HL-60 (cell line): ENCODE data around the gene HSPH1.

Experiments used
- DNase-seq, 2 experiments: peaks; one replicate each; pipeline ENCODE4 v3.0.0-alpha.2; 2010 to 2020; ENCODE audit warnings: low read depth in 1 of 2, low spot score in 1 of 2
- H3K27ac ChIP-seq: fragments of 250-450 bp; sonication (Bioruptor Pico); replicated peaks from 2 replicates; pipeline ENCODE4 v1.5.1; 2020; ENCODE audit warnings: mild to moderate bottlenecking, moderate library complexity
- H3K27me3 ChIP-seq: fragments of 250-450 bp; sonication (Bioruptor Pico); 2 replicates; pipeline ENCODE4 v1.5.1; 2021; ENCODE audit warnings: mild to moderate bottlenecking, moderate library complexity; ENCODE audit not compliant: insufficient read depth, poor library complexity, severe bottlenecking
- H3K4me3 ChIP-seq: replicated peaks from 2 replicates; pipeline ENCODE4 v1.5.1; 2011; ENCODE audit warnings: mild to moderate bottlenecking, control low read depth, low read length; ENCODE audit not compliant: insufficient read depth
- GABPA ChIP-seq: IDR thresholded peaks from 2 replicates; pipeline ENCODE4 v1.6.1; 2012; ENCODE audit warnings: low read depth
- POLR2AphosphoS5 ChIP-seq: IDR thresholded peaks from 2 replicates; pipeline ENCODE4 v1.6.1; 2012; ENCODE audit warnings: low read depth
- SPI1 ChIP-seq: IDR thresholded peaks from 2 replicates; pipeline ENCODE4 v1.6.1; 2012; ENCODE audit warnings: low read depth, mild to moderate bottlenecking, borderline replicate concordance
- TF ChIP-seq, protein P1 (sequence below): IDR thresholded peaks from 2 replicates; pipeline ENCODE4 v1.6.1; 2012; ENCODE audit warnings: low read depth; ENCODE audit not compliant: insufficient replicate concordance
- TF ChIP-seq, protein P2 (sequence below): IDR thresholded peaks from one replicate; pipeline ENCODE4 v1.5.1; 2011; ENCODE audit warnings: low read length, control low read depth, inconsistent platforms; ENCODE audit not compliant: insufficient read depth

Gene HSPH1

DNA sequence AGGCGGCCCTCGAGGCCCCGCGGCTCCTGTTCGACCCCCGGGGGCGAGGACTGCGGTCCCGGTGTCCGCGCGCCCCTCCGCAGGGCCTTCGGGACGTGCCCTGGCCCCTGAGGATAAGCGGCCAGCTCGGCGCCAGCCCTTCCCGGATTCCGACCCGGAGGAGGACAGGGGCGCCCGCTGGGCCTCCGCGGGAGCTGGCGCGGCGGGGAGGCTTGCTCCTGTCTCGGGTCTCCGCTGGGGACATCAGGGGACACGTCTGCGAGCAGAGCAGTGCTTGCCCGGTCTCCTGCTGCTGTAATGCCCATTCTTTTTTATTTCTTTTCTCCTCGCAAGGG lies 38.9 kb upstream of the HSPH1 start:
- Histone ChIP-seq H3K4me3 (peak overlapping the region; percentile 65), H3K27me3 (no peaks in the 10 kb centered on the region), H3K27ac (no peak overlapping the region)
- TF ChIP-seq, protein P1, sequence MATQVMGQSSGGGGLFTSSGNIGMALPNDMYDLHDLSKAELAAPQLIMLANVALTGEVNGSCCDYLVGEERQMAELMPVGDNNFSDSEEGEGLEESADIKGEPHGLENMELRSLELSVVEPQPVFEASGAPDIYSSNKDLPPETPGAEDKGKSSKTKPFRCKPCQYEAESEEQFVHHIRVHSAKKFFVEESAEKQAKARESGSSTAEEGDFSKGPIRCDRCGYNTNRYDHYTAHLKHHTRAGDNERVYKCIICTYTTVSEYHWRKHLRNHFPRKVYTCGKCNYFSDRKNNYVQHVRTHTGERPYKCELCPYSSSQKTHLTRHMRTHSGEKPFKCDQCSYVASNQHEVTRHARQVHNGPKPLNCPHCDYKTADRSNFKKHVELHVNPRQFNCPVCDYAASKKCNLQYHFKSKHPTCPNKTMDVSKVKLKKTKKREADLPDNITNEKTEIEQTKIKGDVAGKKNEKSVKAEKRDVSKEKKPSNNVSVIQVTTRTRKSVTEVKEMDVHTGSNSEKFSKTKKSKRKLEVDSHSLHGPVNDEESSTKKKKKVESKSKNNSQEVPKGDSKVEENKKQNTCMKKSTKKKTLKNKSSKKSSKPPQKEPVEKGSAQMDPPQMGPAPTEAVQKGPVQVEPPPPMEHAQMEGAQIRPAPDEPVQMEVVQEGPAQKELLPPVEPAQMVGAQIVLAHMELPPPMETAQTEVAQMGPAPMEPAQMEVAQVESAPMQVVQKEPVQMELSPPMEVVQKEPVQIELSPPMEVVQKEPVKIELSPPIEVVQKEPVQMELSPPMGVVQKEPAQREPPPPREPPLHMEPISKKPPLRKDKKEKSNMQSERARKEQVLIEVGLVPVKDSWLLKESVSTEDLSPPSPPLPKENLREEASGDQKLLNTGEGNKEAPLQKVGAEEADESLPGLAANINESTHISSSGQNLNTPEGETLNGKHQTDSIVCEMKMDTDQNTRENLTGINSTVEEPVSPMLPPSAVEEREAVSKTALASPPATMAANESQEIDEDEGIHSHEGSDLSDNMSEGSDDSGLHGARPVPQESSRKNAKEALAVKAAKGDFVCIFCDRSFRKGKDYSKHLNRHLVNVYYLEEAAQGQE = no peak
- TF ChIP-seq, protein P2, sequence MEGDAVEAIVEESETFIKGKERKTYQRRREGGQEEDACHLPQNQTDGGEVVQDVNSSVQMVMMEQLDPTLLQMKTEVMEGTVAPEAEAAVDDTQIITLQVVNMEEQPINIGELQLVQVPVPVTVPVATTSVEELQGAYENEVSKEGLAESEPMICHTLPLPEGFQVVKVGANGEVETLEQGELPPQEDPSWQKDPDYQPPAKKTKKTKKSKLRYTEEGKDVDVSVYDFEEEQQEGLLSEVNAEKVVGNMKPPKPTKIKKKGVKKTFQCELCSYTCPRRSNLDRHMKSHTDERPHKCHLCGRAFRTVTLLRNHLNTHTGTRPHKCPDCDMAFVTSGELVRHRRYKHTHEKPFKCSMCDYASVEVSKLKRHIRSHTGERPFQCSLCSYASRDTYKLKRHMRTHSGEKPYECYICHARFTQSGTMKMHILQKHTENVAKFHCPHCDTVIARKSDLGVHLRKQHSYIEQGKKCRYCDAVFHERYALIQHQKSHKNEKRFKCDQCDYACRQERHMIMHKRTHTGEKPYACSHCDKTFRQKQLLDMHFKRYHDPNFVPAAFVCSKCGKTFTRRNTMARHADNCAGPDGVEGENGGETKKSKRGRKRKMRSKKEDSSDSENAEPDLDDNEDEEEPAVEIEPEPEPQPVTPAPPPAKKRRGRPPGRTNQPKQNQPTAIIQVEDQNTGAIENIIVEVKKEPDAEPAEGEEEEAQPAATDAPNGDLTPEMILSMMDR = no peak
- TF ChIP-seq POLR2AphosphoS5 (no peak), GABPA (no peak), SPI1 (no peak)
- peak in 1 of 2 experiments; percentile 51 for DNase-seq

DNA sequence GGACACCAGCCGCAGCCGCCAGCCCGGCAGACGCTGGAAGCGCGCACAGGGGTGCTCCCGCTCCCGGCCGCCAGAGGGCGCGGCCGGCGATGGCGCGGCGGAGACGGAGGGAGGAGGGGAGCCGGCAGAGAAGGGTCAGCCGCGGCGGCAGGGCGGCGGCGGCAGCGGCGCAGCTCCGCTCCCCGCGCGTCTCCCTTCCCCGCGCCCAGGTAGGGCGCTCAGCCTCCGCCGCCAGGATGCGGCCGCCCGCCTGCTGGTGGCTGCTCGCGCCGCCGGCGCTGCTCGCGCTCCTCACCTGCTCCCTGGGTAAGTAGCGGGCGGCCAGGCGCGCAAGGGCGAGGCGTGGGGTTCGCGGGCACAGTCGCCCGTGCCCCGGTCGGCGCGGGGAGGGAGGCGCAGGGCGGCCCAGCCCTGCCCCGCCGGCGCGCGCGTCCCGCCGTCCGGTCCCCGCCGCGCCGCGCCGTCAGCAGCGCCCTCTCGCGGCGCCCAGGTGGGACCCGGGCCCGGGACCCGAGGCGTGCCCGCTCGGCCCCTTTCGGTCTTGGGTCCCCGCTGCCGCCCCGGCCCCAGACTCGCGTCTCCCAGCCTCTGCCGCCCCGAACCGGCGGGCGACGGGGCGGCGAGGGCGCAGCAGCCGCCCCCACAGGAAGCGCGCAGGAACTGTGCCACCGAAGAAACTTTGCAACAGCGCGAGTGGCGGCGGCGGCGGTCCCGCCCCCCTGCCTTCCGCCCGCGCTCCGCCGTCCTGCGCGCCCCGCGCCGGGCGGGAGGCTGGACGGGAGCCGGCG lies 38.3 kb upstream of the HSPH1 start, which contains the start of gene B3GLCT:
TSS of gene B3GLCT (plus strand) at position 127 of the 788 bp plus-strand sequence. CDS start at position 237, 110 bp downstream.
- Histone ChIP-seq H3K27ac (no peak within 1 kb of the TSS), H3K27me3 (no peaks in the 10 kb centered on the region), H3K4me3 (peak within 1 kb of the TSS; percentile 65)
- TF ChIP-seq SPI1 (no peak), POLR2AphosphoS5 (no peak)
- TF ChIP-seq, protein P2 = peak; percentile 62
- TF ChIP-seq, protein P1 = no peak
- peak in 1 of 2 experiments; percentile 78 for DNase-seq

DNA sequence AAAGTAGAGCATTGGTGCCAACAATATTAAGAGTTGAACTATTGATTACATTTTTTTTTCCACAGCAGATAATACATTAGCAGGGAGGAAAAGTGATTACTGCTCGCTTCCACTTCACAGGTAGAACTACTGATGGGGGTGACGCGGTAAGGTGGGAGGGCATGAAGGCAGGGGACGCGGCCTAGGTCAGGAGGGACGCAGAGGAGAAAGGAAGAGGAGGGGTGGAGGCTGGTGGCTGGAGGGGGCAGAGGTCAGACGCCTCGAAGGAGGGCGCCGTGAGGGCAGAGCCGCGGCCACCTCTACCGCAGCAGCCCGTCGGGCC lies 37.8 kb upstream of the HSPH1 start:
- TF ChIP-seq POLR2AphosphoS5 (no peak), GABPA (no peak)
- TF ChIP-seq, protein P1 = no peak

More for the DNA sequence above, 37.8 kb upstream of the HSPH1 start:
- no peak for DNase-seq
- H3K27ac ChIP-seq = no peak overlapping the region
- H3K27me3 ChIP-seq = no peaks in the 10 kb centered on the region
- H3K4me3 ChIP-seq = peak overlapping the region; percentile 65; the same call in 1 of the 2 replicates
